Brain microvascular endothelial cell (primary cell): ENCODE measurements around the gene TNIK.

ENCODE experiments used
- DNase-seq: peaks from one replicate; pipeline ENCODE4 v3.0.0-alpha.2; 2020
- H3K27ac ChIP-seq: fragments of 250-450 bp; sonication (Bioruptor Pico); 2 replicates; pipeline ENCODE4 v1.5.1; 2020; ENCODE audit warnings: mild to moderate bottlenecking, moderate library complexity
- H3K27me3 ChIP-seq: fragments of 250-450 bp; sonication (Bioruptor Pico); replicated peaks from 2 replicates; pipeline ENCODE4 v1.5.1; 2020; ENCODE audit warnings: mild to moderate bottlenecking
- H3K36me3 ChIP-seq: fragments of 250-450 bp; sonication (Bioruptor Pico); replicated peaks from 2 replicates; pipeline ENCODE4 v1.5.1; 2020; ENCODE audit warnings: mild to moderate bottlenecking
- H3K4me3 ChIP-seq: 2 replicates; pipeline ENCODE4 v1.5.1; 2011; ENCODE audit warnings: low read depth, mild to moderate bottlenecking, control low read depth, low read length, moderate library complexity
- in situ Hi-C: cut with HindIII; loops from 2 replicates; pipeline ENCODE4 v1.10.0; 2017; ENCODE audit warnings: low sequenced_read_pairs, low pct_ligation_motif_present
- TF ChIP-seq, protein P1 (sequence below): IDR thresholded peaks from 2 replicates; pipeline ENCODE4 v1.5.1; 2011; ENCODE audit warnings: low read depth, mild to moderate bottlenecking, moderate library complexity, low read length, control low read depth, inconsistent platforms; ENCODE audit errors: missing control alignments

TNIK gene

DNA sequence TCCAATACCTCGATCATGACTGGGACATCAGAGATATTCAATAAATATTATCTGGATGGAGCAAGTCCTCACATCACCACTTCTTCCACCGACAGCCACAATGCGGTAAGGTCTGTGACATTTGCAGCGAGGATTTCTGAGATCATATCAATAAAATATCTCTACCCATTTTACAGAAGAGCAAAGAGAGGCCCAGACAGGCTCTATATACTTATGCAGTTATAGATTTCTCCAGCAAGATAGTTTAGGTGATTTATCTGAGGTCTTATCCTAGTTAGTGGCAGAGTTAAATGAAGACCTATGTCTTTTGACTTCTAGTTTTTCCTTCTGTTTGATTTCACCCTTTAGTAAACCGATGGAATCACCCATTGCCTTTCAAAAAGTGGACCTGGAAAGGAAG, 81.6 kb downstream of the TNIK start:
- no peak for DNase-seq
- Histone ChIP-seq H3K4me3 (no peak overlapping the region), H3K36me3 (peaks cover 2% of the 10 kb centered on the region), H3K27me3 (no peaks in the 10 kb centered on the region), H3K27ac (no peak overlapping the region)
- TF ChIP-seq, protein P1, sequence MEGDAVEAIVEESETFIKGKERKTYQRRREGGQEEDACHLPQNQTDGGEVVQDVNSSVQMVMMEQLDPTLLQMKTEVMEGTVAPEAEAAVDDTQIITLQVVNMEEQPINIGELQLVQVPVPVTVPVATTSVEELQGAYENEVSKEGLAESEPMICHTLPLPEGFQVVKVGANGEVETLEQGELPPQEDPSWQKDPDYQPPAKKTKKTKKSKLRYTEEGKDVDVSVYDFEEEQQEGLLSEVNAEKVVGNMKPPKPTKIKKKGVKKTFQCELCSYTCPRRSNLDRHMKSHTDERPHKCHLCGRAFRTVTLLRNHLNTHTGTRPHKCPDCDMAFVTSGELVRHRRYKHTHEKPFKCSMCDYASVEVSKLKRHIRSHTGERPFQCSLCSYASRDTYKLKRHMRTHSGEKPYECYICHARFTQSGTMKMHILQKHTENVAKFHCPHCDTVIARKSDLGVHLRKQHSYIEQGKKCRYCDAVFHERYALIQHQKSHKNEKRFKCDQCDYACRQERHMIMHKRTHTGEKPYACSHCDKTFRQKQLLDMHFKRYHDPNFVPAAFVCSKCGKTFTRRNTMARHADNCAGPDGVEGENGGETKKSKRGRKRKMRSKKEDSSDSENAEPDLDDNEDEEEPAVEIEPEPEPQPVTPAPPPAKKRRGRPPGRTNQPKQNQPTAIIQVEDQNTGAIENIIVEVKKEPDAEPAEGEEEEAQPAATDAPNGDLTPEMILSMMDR: no peak
- in situ Hi-C loops: no loop called here

- no peak for DNase-seq
- H3K27me3 ChIP-seq: no peaks in the 10 kb centered on the region
- in situ Hi-C loops: no loop called here
- TF ChIP-seq, protein P1: no peak
- no peak overlapping the region for H3K4me3 ChIP-seq
- no peak overlapping the region for H3K27ac ChIP-seq
- peaks cover 2% of the 10 kb centered on the region for H3K36me3 ChIP-seq
Observed at GRCh38 chr3:171377859-171378258, 82.3 kb downstream of the TNIK start.

- TF ChIP-seq, protein P1: no peak
Observed at GRCh38 chr3:171376596-171376947, 83.6 kb downstream of the TNIK start.

DNA sequence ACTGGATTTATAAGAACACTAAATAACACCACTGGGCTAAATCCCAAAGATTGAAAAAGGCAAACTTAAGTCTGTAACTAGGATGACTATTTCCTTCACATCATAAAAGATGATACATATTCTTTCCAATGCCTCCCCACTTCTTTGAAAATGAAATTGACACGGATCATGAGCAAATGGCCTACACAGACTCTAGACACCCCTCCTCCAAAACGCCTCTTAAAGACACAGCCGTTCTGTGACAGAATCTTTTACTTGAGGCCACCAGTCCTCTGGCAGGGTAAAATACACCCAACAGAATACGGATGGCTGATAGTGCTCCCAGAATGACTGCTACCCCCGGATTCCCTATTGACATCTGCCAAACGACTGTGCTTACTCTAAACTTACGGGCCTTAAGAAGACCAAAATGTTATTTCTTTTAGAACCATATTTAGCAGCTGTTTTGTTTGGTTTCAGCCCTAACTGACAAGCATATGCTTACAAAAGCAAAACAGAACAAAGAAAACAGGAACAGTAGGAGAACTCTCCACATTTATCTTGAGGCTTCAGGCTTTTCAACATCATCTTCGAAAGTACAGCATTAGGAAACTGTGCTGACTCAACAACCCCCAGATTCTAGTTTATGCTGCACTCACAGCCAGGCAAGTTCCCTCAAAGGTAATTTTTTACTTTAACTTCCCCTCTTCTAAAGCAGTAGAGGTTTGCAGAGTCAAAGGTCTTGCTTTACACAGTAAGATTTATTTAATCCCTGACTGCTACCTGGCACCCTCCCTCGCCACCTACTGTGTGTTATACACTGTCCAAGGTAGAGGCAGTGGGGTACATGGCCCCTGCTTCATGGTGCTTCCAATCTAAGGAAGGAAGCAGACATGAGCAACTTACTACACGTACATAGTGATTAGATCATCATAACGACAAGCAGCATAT, 84.3 kb downstream of the TNIK start:
- Histone ChIP-seq H3K27ac (peak overlapping the region; percentile 73), H3K4me3 (no peak overlapping the region), H3K27me3 (no peaks in the 10 kb centered on the region), H3K36me3 (peaks cover 2% of the 10 kb centered on the region)
- TF ChIP-seq, protein P1: no peak
- DNase-seq: peak; percentile 47
- in situ Hi-C loops: no loop called here

More at GRCh38 chr3:171376596-171376947, 83.6 kb downstream of the TNIK start:
- Histone ChIP-seq H3K4me3 (no peak overlapping the region), H3K36me3 (peaks cover 2% of the 10 kb centered on the region), H3K27me3 (no peaks in the 10 kb centered on the region), H3K27ac (no peak overlapping the region)
- in situ Hi-C loops: no loop called here
- DNase-seq: no peak

- Histone ChIP-seq H3K4me3 (no peak overlapping the region), H3K36me3 (peaks cover 2% of the 10 kb centered on the region), H3K27me3 (no peaks in the 10 kb centered on the region), H3K27ac (peak overlapping the region; percentile 73)
- in situ Hi-C loops: no loop called here
- peak; percentile 87 for DNase-seq
- TF ChIP-seq, protein P1: no peak
Observed at GRCh38 chr3:171374661-171375285, 85.4 kb downstream of the TNIK start.
